Heart left ventricle (tissue), 13 donors: Measurements from ENCODE around the gene ZW10.

Experiments
- CTCF ChIP-seq, 12 donors: fragments of 200-600 bp; sonication (generic) in 4 of 12; IDR thresholded peaks; one replicate each; pipeline versions ENCODE4 v1.5.0 to v1.8.0; 2018 to 2022; ENCODE audit warnings: antibody characterized with exemption in 12 of 12, mild to moderate bottlenecking in 5 of 12
- POLR2A ChIP-seq, 2 donors: fragments of 450-650 bp; IDR thresholded peaks; one replicate each; pipeline ENCODE4 v1.6.1; 2017; ENCODE audit warnings: antibody characterized with exemption in 2 of 2, mild to moderate bottlenecking in 2 of 2, moderate library complexity in 2 of 2
- donor health status: ischemic (EF 13 %, LVEDD 7.1; RV severe dilation, severe dysfunction).
- donor health status: DM: no; HTN: yes; CAD: no.
- donor health status: DM: no; HTN: no; CAD: no.
- donor health status: ischemic (EF 25% LVEDD 6.9; RV normal size, moderate dysfunction).
- donor health status: ischemic (EF 25% LVEDD 5.7; RV mildly dilated, moderate dysfunction).
- donor health status: ischemic (EF 35%, LVEDD 5.7; RV mildly dilated, moderate dysfunction).
- donor health status: nonischemic (EF 11% LVEDD 7.7; RV severe dilation, severe dysfunction).
- donor health status: DM: yes; HTN: yes; CAD: no.
- donor health status: PGD.
- donor health status: ischemic (EF 29% LVEDD 5.4; RV normal size, mild dysfunction).
- donor health status: nonischemic (EF 23%, LVEDD 6.1; RV moderate dilation, normal function).

- TF ChIP-seq POLR2A (IDR thresholded peaks at IDR 0.05) (no peak), CTCF (IDR thresholded peaks at IDR 0.05) (peak; percentile 28 to 72 (median 61))
Measured at GRCh38 chr11:113730887-113731726, 42.4 kb downstream of the ZW10 start.
